ENCODE data around the gene FNIP1.

Gene FNIP1

GRCh38 chr5:131794586-131794985 lies 2.2 kb downstream of the FNIP1 start:
- peak overlapping the region in 1 of 2 experiments; percentile 25; a peak in 1 of 4 replicates for H3K4me3 ChIP-seq (ENCODE audit: low read depth in 1 of 2, low read length in 2 of 2)
- no peak for ATAC-seq (ENCODE audit: insufficient read depth, low read depth)

GRCh38 chr5:131792896-131793295 lies 3.9 kb downstream of the FNIP1 start:
- peaks cover 38% of the 10 kb centered on the region for H4K20me1 ChIP-seq (ENCODE audit: insufficient read depth, low read length)
- no peaks in the 10 kb centered on the region for H3K9me3 ChIP-seq (ENCODE audit: insufficient read depth, low read length, severe bottlenecking)
- DNase-seq = no peak
- H3K36me3 ChIP-seq (ENCODE audit: insufficient read depth, low read length) = peaks cover 8% of the 10 kb centered on the region; the same call in 1 of the 2 replicates
- no peak for ATAC-seq (ENCODE audit: insufficient read depth, low read depth)
- no peak overlapping the region for H3K4me2 ChIP-seq (ENCODE audit: insufficient read depth, low read length)
- no peak overlapping the region for H2AFZ ChIP-seq (ENCODE audit: low read depth, low read length)
- peaks cover 32% of the 10 kb centered on the region for H3K4me1 ChIP-seq (ENCODE audit: insufficient read depth, low read length)
- no peak overlapping the region for H3K27ac ChIP-seq (ENCODE audit: low read length)
- no peak overlapping the region for H3K4me3 ChIP-seq (ENCODE audit: low read depth in 1 of 2, low read length in 2 of 2)
- no peak overlapping the region for H3K9ac ChIP-seq (ENCODE audit: low read depth, low read length)
- peaks cover 94% of the 10 kb centered on the region for H3K79me2 ChIP-seq (ENCODE audit: insufficient read depth, low read length)
- TF ChIP-seq CTCF (IDR thresholded peaks at IDR 0.05; ENCODE audit: borderline replicate concordance, extremely low read depth, low read length, poor library complexity, severe bottlenecking) (no peak), EZH2 (IDR thresholded peaks at IDR 0.05; ENCODE audit: borderline replicate concordance, low read depth, low read length, severe bottlenecking) (no peak)
- no peaks in the 10 kb centered on the region for H3K27me3 ChIP-seq (ENCODE audit: insufficient read depth, low read length, poor library complexity)

More at GRCh38 chr5:131794586-131794985, 2.2 kb downstream of the FNIP1 start:
- Histone ChIP-seq H3K4me1 (ENCODE audit: insufficient read depth, low read length) (peaks cover 34% of the 10 kb centered on the region), H3K9me3 (ENCODE audit: insufficient read depth, low read length, severe bottlenecking) (no peaks in the 10 kb centered on the region), H2AFZ (ENCODE audit: low read depth, low read length) (no peak overlapping the region), H3K79me2 (ENCODE audit: insufficient read depth, low read length) (peaks cover 78% of the 10 kb centered on the region), H3K27me3 (ENCODE audit: insufficient read depth, low read length, poor library complexity) (no peaks in the 10 kb centered on the region), H4K20me1 (ENCODE audit: insufficient read depth, low read length) (peaks cover 31% of the 10 kb centered on the region), H3K4me2 (ENCODE audit: insufficient read depth, low read length) (peak overlapping the region; percentile 96), H3K9ac (ENCODE audit: low read depth, low read length) (no peak overlapping the region), H3K27ac (ENCODE audit: low read length) (no peak overlapping the region), H3K36me3 (ENCODE audit: insufficient read depth, low read length) (peaks cover 8% of the 10 kb centered on the region; the same call in 1 of the 2 replicates)
- no peak for DNase-seq
- TF ChIP-seq CTCF (IDR thresholded peaks at IDR 0.05; ENCODE audit: borderline replicate concordance, extremely low read depth, low read length, poor library complexity, severe bottlenecking) = no peak
- no peak for TF ChIP-seq EZH2 (IDR thresholded peaks at IDR 0.05; ENCODE audit: borderline replicate concordance, low read depth, low read length, severe bottlenecking)

- Histone ChIP-seq H2AFZ (ENCODE audit: low read depth, low read length) (no peak overlapping the region), H3K27ac (ENCODE audit: low read length) (no peak overlapping the region), H3K4me1 (ENCODE audit: insufficient read depth, low read length) (peaks cover 24% of the 10 kb centered on the region), H3K9me3 (ENCODE audit: insufficient read depth, low read length, severe bottlenecking) (no peaks in the 10 kb centered on the region), H3K4me2 (ENCODE audit: insufficient read depth, low read length) (no peak overlapping the region), H3K79me2 (ENCODE audit: insufficient read depth, low read length) (peaks cover 98% of the 10 kb centered on the region), H3K9ac (ENCODE audit: low read depth, low read length) (no peak overlapping the region), H3K36me3 (ENCODE audit: insufficient read depth, low read length) (peaks cover 8% of the 10 kb centered on the region; the same call in 1 of the 2 replicates), H3K4me3 (ENCODE audit: low read depth in 1 of 2, low read length in 2 of 2) (no peak overlapping the region), H3K27me3 (ENCODE audit: insufficient read depth, low read length, poor library complexity) (no peaks in the 10 kb centered on the region), H4K20me1 (ENCODE audit: insufficient read depth, low read length) (peaks cover 47% of the 10 kb centered on the region)
- no peak for DNase-seq
- ATAC-seq (ENCODE audit: insufficient read depth, low read depth) = no peak
- TF ChIP-seq CTCF (IDR thresholded peaks at IDR 0.05; ENCODE audit: borderline replicate concordance, extremely low read depth, low read length, poor library complexity, severe bottlenecking) = no peak
- no peak for TF ChIP-seq EZH2 (IDR thresholded peaks at IDR 0.05; ENCODE audit: borderline replicate concordance, low read depth, low read length, severe bottlenecking)
These were observed 5.0 kb downstream of the FNIP1 start for GRCh38 chr5:131791866-131792265.

Data from DND-41 (cell line).